Ramos (cell line): ENCODE measurements around the gene ASPN.

Experiments
- in situ Hi-C: fragments of 300-500 bp; cut with MboI; formaldehyde crosslinking; loops from one replicate; pipeline ENCODE4 v1.14.3; 2022; ENCODE audit warnings: low sequenced_read_pairs; ENCODE audit not compliant: unreplicated experiment

The ASPN gene

DNA sequence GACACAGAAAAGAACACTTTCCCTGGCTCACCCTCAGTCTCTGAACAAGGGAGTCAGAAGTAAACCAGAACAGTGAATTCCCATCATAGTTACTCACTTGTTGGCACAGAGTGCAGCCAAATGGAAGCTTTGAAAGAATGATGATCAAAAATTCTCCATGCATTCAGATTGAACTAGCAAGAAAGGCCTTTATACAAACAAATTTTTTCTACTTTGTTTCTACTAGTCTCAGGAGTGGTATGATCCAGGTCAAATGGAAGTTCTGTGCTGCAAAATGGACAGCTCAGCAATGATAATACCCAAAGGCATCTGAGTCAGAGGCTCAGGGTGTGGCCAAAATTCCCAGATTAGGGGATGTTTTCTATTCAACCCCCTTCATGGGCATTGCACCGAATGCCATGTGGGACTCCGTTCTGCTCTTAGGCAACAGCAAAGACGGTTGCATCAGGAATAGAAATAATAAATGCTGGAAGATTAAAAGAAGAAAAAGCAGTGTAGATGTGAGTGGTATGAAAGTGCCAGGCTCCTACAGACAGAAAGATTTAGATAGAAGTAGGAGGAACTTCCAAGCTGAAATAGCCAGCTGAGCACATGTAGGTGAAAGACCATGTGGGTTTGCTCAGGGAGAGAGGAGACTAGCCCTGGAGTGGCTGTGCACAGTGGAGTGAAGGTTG is 24.0 kb upstream of the ASPN start:
- in situ Hi-C loops = no loop called here

GRCh38 chr9:92504881-92505280 is 22.6 kb upstream of the ASPN start:
- in situ Hi-C loops = no loop called here

DNA sequence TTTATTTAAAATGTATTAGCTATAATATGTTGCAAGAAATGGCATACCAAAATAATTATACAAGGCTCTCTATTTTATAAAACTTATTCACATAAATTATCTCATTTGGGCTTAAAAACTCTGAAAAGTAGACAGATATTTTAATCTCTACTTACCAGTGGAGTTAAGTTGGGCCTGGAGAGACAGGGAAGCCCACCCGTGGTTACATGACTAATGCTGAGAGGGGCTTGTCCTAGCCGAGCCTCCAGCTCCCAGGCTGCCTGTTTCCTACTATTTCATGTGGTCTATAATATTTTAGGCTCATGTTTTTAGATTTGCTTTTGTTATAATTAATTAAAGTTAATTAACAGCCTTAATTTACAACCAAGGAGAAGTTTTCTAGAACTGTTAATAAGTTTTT is 20.9 kb upstream of the ASPN start:
- in situ Hi-C loops = no loop called here

- in situ Hi-C loops = no loop called here
These were observed 19.5 kb upstream of the ASPN start for GRCh38 chr9:92501671-92502393.

GRCh38 chr9:92500725-92501124 is 18.4 kb upstream of the ASPN start:
- in situ Hi-C loops = no loop called here

DNA sequence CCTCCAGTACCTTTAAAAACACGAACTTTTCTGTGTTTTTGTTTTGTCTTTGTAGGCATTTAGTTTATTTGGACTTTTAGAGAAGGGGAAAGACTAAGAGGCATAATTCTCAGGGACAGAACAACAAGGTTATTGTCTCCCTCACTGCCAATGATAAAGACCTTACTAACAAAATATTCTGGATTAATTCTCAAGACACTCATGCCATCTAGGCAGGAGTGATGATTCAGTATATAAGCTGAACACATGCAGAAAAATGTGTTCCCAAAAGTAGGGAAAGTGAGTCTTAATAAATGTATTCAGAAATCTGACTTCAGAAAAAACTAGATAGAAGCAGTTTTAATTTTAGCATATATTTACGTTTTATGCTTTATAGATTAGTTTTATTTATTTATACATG is 17.4 kb upstream of the ASPN start:
- in situ Hi-C loops = no loop called here

GRCh38 chr9:92496396-92497176 is 14.3 kb upstream of the ASPN start:
- in situ Hi-C loops = no loop called here

GRCh38 chr9:92494856-92495255 is 12.6 kb upstream of the ASPN start:
- in situ Hi-C loops = no loop called here

DNA sequence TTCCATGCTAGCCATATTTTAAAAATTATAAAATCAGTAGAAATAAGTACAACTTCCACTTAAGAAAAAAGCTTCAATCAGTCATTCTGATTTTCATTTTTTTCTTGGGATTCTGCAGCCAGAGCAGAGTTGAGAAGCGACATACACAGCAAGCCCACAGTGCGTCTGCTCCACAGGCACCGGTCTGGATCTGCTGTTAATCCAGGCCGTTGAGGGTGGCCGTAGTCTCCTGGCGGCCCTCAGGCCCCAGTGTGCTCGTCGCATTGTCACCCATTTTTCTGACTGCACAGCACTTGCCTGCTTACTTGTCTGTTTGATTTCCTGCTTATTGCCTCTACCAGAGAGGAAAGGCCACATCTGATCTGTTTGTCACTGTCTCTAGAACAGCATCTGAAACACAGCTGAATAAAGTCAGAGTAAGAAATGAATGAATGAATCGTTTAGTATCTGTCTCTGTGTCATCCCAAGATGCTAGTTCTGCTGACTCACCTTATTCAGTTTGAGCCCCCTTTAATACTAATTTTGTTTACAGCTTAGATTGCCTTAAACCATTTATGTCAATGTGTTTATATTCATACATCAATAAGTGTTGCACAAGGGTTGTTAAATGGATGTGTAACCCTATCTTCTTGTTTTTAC is 11.6 kb upstream of the ASPN start:
- in situ Hi-C loops = no loop called here

DNA sequence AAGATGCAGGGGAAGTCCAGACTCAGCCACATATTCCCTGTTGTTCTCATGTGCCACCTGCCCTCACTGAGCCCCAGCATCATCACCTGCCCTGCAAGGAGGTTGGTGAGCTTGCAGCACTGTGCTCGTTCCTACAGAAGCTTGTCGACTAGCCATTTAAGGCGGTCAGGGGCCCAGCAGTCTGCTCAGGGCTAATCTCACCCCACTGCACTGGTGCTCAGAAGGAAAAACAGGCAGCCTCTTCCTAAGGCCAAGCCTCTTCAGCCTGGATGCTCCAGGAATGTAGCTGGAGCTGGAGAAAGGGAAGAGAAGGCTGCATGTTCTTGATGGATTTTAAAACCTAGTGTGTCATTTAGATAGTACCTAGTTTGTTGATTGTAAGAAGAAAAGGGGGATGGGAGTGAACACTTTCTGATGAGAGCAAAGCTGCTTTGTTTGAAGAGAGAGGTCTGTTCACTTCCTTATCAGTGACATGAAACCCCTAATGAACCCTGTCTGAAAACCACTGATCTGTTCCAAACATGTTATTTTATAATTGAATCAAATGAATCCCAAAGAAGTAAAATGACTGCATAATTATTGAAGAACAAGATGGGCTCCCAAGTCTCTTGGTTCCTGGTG is 10.6 kb upstream of the ASPN start:
- in situ Hi-C loops = no loop called here

- in situ Hi-C loops = no loop called here
These were observed 6.6 kb upstream of the ASPN start for GRCh38 chr9:92488681-92489550.

- in situ Hi-C loops = no loop called here
These were observed 4.1 kb upstream of the ASPN start for GRCh38 chr9:92486371-92486770.

GRCh38 chr9:92484563-92484962 is 2.3 kb upstream of the ASPN start:
- in situ Hi-C loops = no loop called here

- in situ Hi-C loops = no loop called here
These were observed 1.6 kb upstream of the ASPN start for GRCh38 chr9:92483627-92484545.

DNA sequence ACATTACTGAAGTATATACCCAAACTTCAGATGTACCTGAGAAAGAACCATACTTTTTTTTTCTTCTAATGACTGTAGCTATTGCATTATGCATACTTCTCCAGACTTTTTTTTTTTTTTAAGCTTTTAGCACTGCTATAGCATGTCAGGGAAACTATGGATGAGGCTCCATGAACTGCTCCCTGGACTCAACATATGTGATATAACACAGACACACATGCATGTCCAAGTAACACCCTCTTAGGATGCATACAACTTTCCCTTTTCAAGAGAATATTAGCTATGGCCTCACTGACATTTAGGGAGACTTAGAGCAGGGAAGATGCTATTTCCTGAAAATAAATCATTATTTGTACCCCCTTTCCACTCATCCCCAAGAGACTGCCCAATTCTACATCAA is 499 bp upstream of the ASPN start:
- in situ Hi-C loops = no loop called here

DNA sequence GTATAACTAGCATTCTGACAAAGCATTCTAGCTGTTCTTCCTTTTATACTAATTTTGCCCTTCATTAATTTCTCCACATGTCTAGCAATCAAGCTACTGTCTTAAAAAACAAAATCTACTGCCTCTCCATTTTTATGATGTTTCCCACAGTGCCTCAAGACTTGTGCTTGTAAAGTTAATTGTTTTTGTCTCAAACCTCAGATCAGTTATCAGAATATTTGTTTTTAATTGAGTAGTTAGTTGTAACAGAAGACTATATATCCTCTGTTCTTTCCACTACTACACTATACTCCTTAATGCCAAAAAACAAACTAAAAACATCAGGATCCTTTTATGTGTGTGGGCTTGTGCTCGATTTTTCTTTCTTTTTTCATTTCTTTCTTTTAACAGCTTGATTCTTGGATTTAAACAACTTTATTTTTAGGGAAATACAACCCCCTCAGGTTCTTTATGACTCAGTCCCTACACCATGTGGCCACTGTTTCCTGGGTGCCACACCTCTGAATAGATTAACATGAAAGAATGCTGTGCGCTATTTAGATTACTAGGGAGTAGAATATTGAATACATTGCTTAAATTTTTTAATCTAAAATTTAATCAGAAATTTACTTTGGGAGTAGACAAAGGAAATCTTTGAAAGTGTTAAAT is 1.2 kb downstream of the ASPN start:
- in situ Hi-C loops = no loop called here

DNA sequence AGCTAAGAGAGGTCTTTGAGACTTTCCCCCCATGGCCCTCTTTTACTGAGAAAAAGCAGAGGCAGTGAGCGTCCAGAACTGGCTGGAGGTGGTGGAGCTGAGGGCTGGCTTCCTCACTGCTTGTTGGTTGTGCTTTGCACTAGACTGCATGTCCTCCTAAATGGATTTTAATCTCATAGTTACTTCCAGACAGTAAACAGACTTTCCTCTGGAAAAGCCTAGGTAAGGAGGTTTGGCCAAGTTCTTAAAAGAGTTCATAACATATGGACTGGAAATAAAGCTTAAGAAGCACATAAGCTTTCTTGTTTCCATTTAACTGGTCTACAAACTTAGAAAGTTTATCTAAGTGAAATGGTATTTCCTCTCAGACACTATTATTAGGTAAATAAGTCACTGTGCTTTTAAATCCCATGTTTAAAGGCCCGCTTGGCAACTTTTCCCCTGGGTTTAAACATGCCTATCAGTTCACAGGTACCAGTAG is 2.0 kb downstream of the ASPN start:
- in situ Hi-C loops = no loop called here

- in situ Hi-C loops = no loop called here
These were observed 3.0 kb downstream of the ASPN start for GRCh38 chr9:92479346-92479745.
